Esophagus (tissue), 2 donors: ENCODE results near the gene GDE1. TPM values are rescaled to one million over a fixed set of nuclear protein-coding genes. Genes with fewer than 3 reads are reported as not detected.

Experiments
- H3K27ac ChIP-seq, 2 donors: one replicate each; pipeline ENCODE4 v1.5.1; 2013; ENCODE audit warnings: low read depth in 2 of 2, mild to moderate bottlenecking in 2 of 2, inconsistent platforms in 1 of 2, low read length in 1 of 2, moderate library complexity in 1 of 2
- H3K27me3 ChIP-seq, 2 donors: one replicate each; pipeline ENCODE4 v1.6.1; 2013; ENCODE audit warnings: low read length in 2 of 2, control low read depth in 1 of 2, mild to moderate bottlenecking in 1 of 2; ENCODE audit not compliant: insufficient read depth in 2 of 2, control insufficient read depth in 1 of 2
- H3K36me3 ChIP-seq, 2 donors: one replicate each; pipeline ENCODE4 v1.6.1; 2013; ENCODE audit warnings: low read length in 1 of 2; ENCODE audit not compliant: control insufficient read depth in 2 of 2, insufficient read depth in 2 of 2
- H3K4me1 ChIP-seq, 2 donors: one replicate each; pipeline ENCODE4 v1.6.1; 2013; ENCODE audit warnings: low read length in 1 of 2; ENCODE audit not compliant: control insufficient read depth in 2 of 2, insufficient read depth in 2 of 2
- H3K4me3 ChIP-seq, 2 donors: one replicate each; pipeline ENCODE4 v1.5.1; 2013; ENCODE audit warnings: low read length in 2 of 2, mild to moderate bottlenecking in 2 of 2, low read depth in 1 of 2, moderate library complexity in 1 of 2
- H3K9me3 ChIP-seq, 2 donors: one replicate each; pipeline ENCODE4 v1.6.1; 2013; ENCODE audit warnings: mild to moderate bottlenecking in 2 of 2, low read depth in 1 of 2, low read length in 1 of 2, moderate library complexity in 1 of 2; ENCODE audit not compliant: control insufficient read depth in 2 of 2, insufficient read depth in 1 of 2
- WGBS, 2 donors: extraction: QIAGEN DNeasy Blood & Tissue Kit; methylation state at CpG; one replicate each; pipeline ENCODE4 v1.1.7; 2013; 5-methylcytosine and 5-hydroxymethylcytosine counted together
- polyA plus RNA-seq, 2 donors: library from polyadenylated mRNA; stranded (reverse); fragments of 200-250 nt; gene quantifications; one replicate each; pipeline ENCODE4 v1.2.3, GENCODE V29; 2013
- donor health status: healthy with polysubstance abuse.
- donor health status: Bipolar disorder and iron deficiency.

GDE1 gene
- polyA plus RNA-seq, 2 donors = 21.4 to 28.9 TPM

DNA sequence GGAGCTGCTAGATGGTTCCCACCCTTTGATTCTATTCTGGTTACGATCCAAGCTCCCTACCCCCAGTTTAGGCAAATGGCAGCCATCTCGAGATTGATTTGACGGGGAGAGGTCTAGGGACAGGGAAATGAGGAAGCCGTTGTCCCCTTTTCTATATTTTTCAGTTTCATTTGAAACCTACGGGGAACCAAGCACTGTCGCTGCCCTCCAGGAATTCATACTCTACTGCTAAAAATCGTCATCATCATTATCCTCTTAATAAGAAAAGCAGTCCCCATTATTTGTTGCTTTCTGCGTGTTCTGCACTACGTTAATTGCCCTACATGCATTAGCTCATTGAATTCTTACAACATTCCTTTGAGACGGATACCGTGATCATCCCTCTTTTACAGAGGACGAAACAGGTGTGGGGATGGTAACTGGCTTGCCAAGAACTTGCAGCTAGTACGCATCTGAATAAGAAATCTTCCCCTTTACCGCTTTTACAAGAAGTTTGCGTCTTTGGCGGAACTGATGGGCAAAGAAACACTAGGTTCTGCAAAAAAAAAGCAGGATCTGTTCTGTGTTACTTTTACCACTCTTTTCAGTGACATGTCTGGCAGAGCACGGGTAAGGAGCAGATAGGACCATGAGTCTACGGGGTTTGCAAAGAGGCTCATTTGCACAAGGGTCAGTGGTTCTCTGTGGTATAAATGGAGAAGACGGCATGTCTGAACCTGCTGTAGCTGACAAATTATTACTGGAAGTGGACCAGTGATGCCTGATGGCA lies 2.9 kb upstream of the GDE1 start:
- Histone ChIP-seq H3K9me3 (no peaks in the 10 kb centered on the region), H3K4me3 (peak overlapping the region; percentile 93 to 98), H3K36me3 (peaks cover under 1 to 3% of the 10 kb centered on the region in 2 donors), H3K27me3 (no peaks in the 10 kb centered on the region), H3K27ac (peak overlapping the region; percentile 29 to 78), H3K4me1 (peaks cover 0 to 2% of the 10 kb centered on the region in 2 donors)
- WGBS, 2 donors = 11 to 14% methylated on average over 19 of the region's 19 CpGs

DNA sequence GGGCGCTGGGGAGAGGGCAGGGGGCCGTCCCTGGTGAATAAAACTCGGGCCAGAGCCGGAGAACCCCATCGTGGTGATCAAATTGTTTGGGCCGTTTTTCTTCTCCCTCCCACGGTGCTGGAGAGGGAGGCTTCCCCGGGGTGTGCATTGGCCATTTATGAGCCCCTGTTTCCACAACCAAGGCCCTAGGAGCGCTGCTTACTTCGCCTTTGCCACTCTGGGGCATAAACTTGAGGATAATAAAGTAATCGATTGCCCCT lies 2.4 kb upstream of the GDE1 start:
- no peaks in the 10 kb centered on the region for H3K9me3 ChIP-seq
- H3K27ac ChIP-seq = peak overlapping the region; percentile 13 to 78
- H3K36me3 ChIP-seq = peaks cover 0 to 3% of the 10 kb centered on the region in 2 donors
- H3K4me1 ChIP-seq = peaks cover 0 to 2% of the 10 kb centered on the region in 2 donors
- no peaks in the 10 kb centered on the region for H3K27me3 ChIP-seq
- WGBS, 2 donors = 0 to 1% methylated on average over 11 of the region's 11 CpGs
- peak overlapping the region; percentile 93 to 98 for H3K4me3 ChIP-seq

DNA sequence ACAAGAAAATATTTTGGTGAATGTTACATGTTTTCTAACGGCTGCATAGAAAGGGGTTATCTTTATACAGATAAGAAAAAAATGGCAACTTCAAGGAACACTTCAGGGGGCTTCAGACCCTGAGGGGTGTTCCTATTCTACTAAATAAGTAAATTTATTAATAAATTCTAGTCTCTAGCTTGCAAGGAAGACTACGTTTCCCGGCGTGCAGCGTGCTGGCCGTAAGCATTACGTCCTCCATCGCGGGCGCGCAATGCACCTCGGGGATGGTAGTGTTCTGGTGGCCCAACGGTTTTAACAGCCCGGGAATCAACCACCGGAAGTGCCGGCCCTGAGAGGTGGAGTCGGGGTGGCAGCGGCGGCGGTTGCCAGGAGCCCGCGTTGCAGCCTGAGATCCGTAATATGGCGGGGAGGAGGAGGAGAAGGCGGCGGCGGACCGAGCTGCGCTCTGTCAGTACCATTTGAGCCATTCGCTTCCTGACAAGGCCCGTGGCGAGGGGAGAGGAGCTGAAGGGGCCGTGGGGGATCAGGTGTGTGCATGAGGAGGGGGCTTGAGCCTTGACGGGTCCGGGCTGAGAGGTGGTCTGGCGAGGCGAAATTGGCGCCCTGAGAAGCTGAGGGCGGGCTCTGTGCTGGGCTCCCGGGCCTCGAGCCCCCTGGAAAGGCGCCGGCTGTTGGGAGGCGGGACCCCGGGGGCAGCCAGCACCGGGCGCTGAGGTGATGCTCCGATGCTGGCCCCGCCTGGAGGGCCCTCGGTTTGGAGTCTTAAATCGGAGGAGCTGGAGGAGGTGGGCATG lies 1.9 kb upstream of the GDE1 start, which contains the start of gene CCP110:
TSS of gene CCP110 (plus strand) at position 384 of the 797 bp plus-strand sequence. CDS start 3,940 bp downstream, outside the sequence.
- peaks cover 0 to 3% of the 10 kb centered on the region in 2 donors for H3K36me3 ChIP-seq
- WGBS, 2 donors = 1 to 2% methylated on average over 47 to 51 of the region's 51 CpGs

DNA sequence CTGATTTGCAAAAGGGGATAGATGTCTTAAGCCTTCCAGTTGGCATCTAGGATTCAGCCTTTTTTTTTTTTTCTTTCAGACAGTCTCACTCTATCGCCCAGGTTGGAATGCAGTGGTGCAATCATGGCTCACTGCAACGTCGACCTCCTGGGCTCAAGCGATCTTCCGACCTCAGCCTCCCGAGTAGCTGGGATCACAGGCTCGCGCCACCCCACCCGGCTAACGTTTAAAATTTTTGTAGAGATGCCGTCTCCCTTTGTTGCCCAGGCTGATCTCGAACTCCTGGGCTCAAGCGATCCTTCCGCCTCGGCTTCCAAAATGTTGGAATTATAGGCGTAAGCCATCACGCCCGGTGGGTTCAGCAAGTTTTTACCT lies 1.3 kb upstream of the GDE1 start:
- Histone ChIP-seq H3K27me3 (no peaks in the 10 kb centered on the region), H3K4me3 (no peak overlapping the region), H3K36me3 (no peaks in the 10 kb centered on the region), H3K4me1 (peaks cover 0 to 2% of the 10 kb centered on the region in 2 donors), H3K9me3 (no peaks in the 10 kb centered on the region), H3K27ac (no peak overlapping the region)
- 69 to 70% methylated on average over 18 of the region's 18 CpGs for WGBS, 2 donors

More for the DNA sequence above, 1.9 kb upstream of the GDE1 start, which contains the start of gene CCP110:
- Histone ChIP-seq H3K9me3 (no peaks in the 10 kb centered on the region), H3K27me3 (no peaks in the 10 kb centered on the region), H3K4me1 (peaks cover 0 to 2% of the 10 kb centered on the region in 2 donors), H3K27ac (peak within 1 kb of the TSS; percentile 66 to 78), H3K4me3 (peak within 1 kb of the TSS; percentile 93 to 98)

DNA sequence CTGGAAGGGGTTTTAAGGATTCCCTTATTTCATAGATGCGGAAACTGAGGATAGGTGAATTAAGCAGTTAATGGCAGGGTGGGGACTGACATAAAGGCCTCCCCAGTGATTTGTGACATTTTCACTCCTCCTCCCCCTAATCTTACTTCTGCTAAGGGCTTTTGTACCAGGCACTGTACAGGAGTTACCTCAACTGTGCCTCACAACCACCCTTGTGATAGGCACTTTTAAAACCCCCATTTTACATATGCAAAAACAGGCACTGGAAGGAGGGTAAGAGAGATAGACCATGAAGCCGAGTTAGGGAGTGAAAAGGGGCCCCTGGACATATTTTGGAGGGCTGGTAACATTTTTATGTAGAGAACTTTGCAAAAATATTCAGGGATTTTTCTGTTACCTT lies 862 bp upstream of the GDE1 start:
- Histone ChIP-seq H3K27me3 (no peaks in the 10 kb centered on the region), H3K4me1 (peaks cover 0 to 2% of the 10 kb centered on the region in 2 donors), H3K27ac (no peak overlapping the region), H3K9me3 (no peaks in the 10 kb centered on the region), H3K4me3 (no peak overlapping the region), H3K36me3 (no peaks in the 10 kb centered on the region)
- WGBS, 2 donors = 94 to 95% methylated on average over 2 of the region's 2 CpGs

DNA sequence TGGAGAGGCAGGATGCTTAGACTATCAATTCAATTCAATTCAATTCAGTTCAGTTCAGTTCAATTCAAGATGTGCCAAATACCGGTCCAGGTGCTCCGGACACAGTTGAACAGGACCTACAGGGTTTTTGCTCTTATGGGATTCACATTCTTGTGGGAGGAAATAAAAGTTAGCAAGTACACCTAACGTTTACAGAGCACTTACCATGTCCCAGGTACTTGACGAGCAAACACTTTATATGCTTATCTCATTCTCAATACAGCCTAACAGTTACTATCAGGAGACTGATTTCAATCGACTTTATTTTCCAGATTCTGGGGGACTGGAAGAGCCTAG lies 467 bp upstream of the GDE1 start:
- peaks cover 0 to 2% of the 10 kb centered on the region in 2 donors for H3K4me1 ChIP-seq
- no peak overlapping the region for H3K4me3 ChIP-seq
- no peaks in the 10 kb centered on the region for H3K36me3 ChIP-seq
- H3K9me3 ChIP-seq = no peaks in the 10 kb centered on the region
- peak overlapping the region; percentile 97 to 98 for H3K27ac ChIP-seq
- H3K27me3 ChIP-seq = no peaks in the 10 kb centered on the region
- 25 to 37% methylated on average over 5 of the region's 5 CpGs for WGBS, 2 donors

DNA sequence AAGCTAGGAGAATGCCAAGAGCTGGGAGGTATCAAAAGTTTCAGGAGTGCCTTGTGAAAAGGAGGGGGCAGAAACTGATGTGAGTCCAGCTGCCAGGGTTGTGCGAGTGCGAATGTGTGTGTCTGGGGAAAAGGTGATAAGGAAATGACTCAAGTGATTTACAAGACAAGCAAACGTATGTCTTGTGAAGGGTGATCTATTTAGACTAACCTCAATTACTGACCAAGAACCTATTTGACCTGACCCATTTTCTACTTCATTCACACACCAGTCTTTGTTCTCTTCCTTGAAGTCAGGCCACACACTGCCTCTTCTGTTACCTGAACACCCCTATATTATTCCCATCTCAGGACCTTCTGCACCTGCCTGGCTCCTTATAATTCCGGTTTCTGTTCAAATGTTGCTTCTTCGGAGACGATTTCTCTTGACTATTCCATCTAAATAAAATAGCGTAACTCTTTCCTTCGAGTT lies 1.0 kb downstream of the GDE1 start:
- 7 to 8% methylated on average over 8 of the region's 8 CpGs for WGBS, 2 donors
- peak overlapping the region; percentile 88 to 94 for H3K4me3 ChIP-seq
- H3K4me1 ChIP-seq = peaks cover 0 to 2% of the 10 kb centered on the region in 2 donors
- H3K36me3 ChIP-seq = peaks cover 0 to 3% of the 10 kb centered on the region in 2 donors
- no peaks in the 10 kb centered on the region for H3K27me3 ChIP-seq
- peak overlapping the region; percentile 42 to 98 for H3K27ac ChIP-seq
- no peaks in the 10 kb centered on the region for H3K9me3 ChIP-seq

DNA sequence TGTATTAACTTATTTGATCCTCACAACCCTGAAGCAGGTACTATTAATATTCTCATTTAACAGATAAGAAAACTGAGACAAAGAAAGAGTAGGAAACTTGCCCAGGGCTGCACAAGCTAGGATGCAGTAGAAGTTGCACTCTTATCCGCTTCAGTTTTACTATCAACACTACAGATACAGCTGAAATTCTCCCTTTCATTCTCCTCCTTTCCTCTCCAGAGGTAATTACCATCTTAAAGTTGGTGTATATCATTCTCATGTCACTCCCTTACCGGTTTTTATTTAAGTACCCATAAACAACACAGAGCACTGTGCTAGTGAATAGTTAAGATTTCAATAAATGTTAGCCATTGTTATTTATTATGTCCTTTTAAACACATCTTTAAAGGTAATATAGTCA lies 3.5 kb downstream of the GDE1 start:
- 79% methylated on average over 2 of the region's 2 CpGs for WGBS, 2 donors
- no peaks in the 10 kb centered on the region for H3K9me3 ChIP-seq
- no peaks in the 10 kb centered on the region for H3K27me3 ChIP-seq
- no peaks in the 10 kb centered on the region for H3K4me1 ChIP-seq
- H3K4me3 ChIP-seq = no peak overlapping the region
- H3K27ac ChIP-seq = no peak overlapping the region
- H3K36me3 ChIP-seq = peaks cover 0 to 3% of the 10 kb centered on the region in 2 donors

DNA sequence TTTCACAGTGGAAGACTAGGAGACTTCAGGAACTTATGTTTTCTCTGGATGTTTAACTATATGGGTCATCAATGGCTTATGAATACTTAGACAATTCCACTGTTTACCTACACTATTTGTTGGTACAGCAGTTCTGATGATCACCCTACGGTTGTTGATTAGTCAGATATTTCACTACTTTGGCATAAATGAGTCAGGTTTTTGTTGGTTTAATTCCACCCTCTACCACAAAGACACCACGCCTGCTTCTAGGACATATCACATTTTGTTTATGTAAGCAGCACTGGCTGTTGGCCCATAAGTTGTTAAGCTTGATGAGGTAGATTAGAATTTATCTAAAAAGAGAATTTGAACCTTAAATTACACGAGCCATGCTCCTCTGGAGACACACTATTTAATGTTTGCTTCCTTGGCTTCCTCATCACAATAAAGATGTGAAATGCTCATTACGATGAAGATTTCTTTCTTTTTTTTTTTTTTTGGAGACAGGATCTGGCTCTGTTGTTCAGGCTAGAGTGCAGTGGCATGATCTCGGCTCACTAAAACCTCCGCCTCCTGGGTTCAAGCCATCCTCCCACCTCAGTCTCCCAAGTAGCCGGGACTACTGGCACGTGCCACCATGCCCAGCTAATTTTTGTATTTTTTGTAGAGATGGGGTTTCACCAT lies 4.3 kb downstream of the GDE1 start:
- Histone ChIP-seq H3K27ac (no peak overlapping the region), H3K36me3 (peaks cover 0 to 3% of the 10 kb centered on the region in 2 donors), H3K27me3 (no peaks in the 10 kb centered on the region), H3K9me3 (no peaks in the 10 kb centered on the region), H3K4me3 (no peak overlapping the region), H3K4me1 (no peaks in the 10 kb centered on the region)
- 72 to 73% methylated on average over 8 of the region's 8 CpGs for WGBS, 2 donors
